ENCODE results near the gene FSD1.

DNA sequence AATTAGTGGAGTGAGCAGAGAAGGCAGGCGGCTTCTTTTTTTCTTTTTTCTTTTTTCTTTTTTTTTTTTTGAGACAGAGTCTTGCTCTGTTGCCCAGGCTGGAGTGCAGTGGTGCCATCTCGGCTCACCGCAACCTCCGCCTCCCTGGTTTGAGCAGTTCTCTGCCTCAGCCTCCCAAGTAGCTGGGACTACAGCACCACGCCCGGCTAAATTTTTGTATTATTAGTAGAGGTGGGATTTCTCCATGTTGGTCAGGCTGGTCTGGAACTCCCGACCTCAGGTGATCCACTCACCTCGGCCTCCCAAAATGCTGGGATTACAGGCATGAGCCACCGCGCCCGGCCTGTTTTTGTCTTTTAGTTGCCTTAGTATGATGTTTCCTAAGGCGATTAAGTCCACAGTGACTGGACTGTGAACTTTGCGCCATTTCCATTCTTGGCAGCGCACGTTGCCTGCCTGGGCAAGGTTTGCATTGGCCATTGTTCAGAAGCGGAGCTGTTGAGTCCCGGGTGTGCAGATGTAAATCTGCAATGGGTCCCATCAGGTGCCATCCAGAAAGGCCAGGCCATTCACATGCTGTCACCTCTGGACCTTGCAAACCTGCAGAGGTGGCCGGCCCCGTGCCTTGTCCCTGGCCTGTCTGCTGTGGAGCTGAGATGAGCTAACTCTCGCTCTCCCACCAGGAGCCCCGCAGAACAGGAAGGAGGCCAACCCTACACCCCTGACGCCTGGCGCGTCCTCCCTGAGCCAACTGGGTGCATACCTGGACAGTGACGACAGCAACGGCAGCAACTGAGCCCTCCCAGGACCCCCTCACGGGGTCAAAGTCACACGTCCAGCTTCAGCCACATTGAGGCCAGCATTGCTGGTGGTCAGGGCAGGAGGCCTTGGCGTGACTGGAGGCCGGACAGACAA is 36.2 kb upstream of the FSD1 start:
- TF ChIP-seq CTCF (IDR thresholded peaks at IDR 0.05): no peak
- TF ChIP-seq POLR2A (IDR thresholded peaks at IDR 0.05): no peak

Data from prostate gland (tissue), 2 donors.